ENCODE data around the gene CD63.

The CD63 gene

GRCh38 chr12:55720071-55720564 is 8.7 kb downstream of the CD63 start, which contains the start of gene RDH5:
TSS of gene RDH5 (plus strand) at chr12:55720393. CDS start at chr12:55721185, 792 bp downstream.
- DNase-seq: no peak

DNA sequence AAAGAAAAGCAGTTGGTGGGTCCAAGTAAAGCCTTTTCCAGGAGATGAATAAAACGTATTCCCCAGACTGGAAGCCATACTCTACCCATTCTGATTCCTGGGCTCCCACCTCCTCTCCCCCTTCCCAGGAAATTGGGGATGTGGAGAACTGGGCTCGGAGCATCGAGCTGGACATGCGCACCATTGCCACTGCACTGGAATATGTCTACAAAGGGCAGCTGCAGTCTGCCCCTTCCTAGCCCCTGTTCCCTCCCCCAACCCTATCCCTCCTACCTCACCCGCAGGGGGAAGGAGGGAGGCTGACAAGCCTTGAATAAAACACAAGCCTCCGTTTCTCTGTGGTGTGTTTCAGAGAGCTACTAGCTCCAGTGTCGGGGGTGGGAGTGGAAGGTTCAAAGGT is 9.4 kb downstream of the CD63 start:
- DNase-seq: no peak

- DNase-seq: no peak
These were observed 10.1 kb downstream of the CD63 start for GRCh38 chr12:55718624-55719275.

GRCh38 chr12:55718015-55718414 is 10.8 kb downstream of the CD63 start:
- no peak for DNase-seq

GRCh38 chr12:55717011-55718007 is 11.5 kb downstream of the CD63 start:
- no peak for DNase-seq

- no peak for DNase-seq
These were observed 12.2 kb downstream of the CD63 start for GRCh38 chr12:55716582-55716957.

DNA sequence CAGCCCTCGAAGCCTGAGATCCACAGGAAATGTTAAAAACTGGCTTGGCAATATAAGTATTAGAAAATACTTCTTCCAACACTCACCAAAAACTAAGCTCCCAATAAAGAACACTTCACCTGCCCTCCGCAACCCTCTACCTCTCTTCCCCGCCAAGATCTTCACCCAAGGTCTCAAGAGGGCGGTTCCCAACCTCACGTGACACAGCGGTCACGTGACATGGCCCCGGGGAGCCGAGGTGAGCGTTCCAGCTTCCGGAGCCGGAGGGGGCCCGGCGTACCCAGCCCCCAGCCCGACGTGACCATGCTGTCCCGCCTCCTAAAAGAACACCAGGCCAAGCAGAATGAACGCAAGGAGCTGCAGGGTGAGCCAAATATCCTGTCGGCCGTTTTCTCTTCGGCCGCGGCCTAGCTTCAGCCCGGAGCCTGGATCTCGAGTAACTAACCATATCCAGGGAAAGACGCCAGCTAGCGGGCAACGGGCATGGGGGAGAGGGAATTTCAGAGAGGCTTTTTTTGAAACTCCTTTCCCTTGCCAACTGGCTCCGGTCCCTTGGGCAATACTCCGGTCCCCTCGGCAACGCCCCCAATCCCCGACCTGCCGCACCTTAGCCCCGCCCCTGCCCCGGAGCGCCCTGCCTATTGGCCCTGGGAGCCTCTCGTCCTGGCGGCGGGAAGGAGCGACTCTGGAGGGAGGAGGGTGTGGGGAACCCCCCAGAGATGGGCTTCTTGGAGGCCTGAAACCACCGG is 12.8 kb downstream of the CD63 start, which contains the start of gene BLOC1S1:
BLOC1S1 (plus strand) TSS at position 214 of the 749 bp plus-strand sequence; CDS start at position 220, 6 bp downstream.
- peak; percentile 93 for DNase-seq

DNA sequence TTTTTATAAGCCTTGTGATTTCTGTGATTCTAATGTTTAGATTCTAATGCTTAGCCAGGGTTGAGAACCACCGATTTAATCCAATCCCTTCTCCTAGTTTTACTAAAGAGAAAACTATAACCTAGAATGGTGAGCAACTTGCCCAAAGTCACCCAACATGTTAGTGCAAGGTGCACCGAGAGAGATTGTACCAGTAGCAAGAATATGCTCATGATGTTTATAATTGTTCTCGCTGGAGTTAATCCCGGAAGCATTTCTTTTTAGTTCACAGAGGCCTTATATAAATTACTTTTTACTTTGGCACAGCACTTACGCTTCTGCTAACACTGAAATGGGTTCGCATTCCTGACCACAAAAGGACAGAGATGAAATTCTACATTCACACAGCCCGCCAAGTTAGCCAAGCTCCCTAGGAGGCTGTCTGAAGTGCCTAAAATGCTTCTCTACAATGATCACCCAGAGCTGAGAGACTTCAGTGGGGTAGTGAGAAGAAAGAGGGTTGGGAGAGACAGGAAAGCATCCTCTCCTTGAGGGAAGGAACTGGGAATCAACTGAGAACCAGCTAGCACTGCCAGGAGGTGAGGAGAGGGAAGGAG is 13.5 kb downstream of the CD63 start:
- DNase-seq: no peak

- DNase-seq: no peak
These were observed 15.1 kb downstream of the CD63 start for GRCh38 chr12:55713721-55714120.

- no peak for DNase-seq
These were observed 16.0 kb downstream of the CD63 start for GRCh38 chr12:55712700-55713415.

- DNase-seq: no peak
These were observed 16.8 kb downstream of the CD63 start for GRCh38 chr12:55711786-55712553.

GRCh38 chr12:55708695-55709233 is 20.0 kb downstream of the CD63 start:
- DNase-seq: no peak

DNA sequence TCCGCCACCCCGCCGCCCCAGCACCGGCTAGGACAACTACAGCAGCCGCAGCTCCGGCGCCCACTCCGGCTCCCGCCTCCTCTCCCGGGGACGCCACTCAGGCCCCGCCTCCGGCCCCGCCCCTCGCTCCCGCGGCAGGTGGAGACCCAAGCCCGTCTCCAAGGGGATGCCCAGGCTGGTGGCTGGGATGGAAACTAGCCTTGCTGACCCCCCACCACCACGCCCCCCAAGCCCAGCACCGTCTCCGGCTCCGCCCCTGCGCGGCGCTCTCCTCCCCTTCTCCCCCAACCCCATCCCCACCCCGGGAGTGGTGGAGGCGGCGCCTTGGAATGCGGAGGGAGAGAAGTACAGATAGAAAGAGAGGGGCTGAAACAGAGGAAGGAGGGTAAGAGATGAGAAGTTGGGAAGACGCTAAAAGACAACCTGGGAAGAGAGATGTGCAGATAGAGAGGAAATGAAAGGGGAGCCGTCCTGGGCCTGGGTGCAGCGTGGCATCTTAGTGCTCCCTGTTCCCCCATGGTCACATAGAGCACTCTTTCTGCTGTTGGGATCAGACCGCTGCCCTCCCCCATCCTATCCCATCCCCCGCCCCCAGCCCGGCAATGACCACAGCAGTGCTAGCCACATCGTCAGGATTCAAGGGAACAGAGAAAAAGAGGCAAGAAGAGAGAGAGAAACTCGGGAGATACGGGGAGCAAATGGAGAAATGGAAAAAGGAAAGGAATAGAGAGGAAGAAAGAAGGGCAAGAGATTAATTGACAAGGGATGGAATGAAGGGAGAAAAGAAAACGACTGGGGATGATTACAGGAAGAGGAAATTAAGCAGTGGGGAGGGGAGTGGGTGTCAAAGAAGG is 20.7 kb downstream of the CD63 start, which contains the start of gene ITGA7:
ITGA7 (minus strand) TSS at position 64 of the 854 bp plus-strand sequence. CDS start 222 bp downstream, outside the sequence.
- DNase-seq: peak; percentile 61

- no peak for DNase-seq
These were observed 21.6 kb downstream of the CD63 start for GRCh38 chr12:55707219-55707671.

DNA sequence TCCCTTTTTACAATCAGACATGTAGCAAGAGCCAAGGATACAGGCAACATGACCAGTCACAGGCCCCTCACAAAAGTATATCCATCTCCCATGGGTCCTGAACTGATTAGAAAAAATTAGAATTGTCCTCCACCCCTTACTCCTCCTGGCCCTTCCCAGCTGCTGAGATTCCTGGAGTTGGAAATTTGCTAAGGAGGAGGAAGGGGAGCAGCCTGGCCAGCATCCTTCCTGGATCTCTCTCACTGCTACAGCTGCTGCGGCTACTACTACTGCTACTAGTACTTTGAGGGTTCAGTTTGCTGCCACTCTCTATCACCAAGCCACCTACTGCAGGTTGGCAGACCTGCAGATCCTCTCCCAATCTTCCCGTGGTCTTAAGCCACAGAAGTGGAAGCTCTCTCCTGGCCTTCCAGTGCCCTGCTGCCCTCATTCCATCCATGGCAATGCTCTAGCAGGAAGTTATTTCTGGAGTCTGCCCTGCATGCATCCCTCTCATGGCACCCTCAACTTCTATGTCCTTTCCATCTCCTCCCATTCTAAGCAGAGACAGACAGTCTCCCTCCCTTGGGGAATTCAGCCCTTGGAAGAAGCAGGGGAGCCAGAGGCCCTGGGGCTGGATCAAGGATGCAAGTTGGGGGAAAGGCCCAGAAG is 22.1 kb downstream of the CD63 start:
- DNase-seq: no peak

- peak; percentile 22 for DNase-seq
These were observed 22.9 kb downstream of the CD63 start for GRCh38 chr12:55705782-55706402.

DNA sequence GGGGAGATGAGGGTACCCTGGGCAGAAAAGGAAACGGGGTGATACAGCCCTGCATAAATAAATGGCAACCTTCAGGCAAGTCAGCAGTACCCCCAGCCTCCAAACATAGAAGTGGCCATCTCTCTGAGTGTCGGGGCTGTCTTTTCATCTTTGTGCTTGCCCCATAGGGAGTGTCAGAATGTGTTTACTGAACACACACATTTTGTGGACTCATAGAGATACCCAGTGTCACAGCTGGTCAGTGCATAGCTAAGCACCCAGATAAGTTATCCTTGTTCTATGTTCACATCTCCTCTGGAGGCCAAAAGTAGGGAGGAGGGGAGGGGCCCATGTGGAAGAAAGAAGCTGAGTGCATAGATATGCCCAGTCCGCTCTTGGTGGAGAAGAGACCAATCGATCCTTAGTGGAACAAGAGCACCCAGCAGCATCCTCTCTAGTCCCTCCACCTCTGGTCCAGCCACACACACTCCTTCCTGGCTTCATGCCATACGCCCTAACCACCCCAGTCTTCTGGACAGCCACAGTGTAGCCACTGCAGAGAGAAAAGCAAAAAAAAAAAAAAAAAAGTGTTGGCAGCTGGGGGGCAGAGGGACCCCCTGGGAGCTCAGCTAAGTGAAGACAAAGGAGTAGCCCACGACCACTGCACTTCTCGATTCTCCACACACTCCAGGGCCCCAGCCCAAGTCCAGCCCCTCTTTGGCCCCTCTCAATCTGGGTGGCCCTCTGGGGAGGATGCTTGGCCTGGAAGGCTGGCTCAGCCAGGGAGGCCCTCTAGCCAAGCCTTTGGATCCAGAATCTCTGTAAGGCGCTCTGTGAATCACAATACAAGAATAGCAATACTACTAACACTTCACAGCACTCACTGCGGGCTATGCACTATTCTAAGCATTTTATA is 23.7 kb downstream of the CD63 start:
- DNase-seq: no peak

Data from T-helper 9 cell (primary cell).